ENCODE data around the gene GCK.

GCK gene

GRCh38 chr7:44222074-44222473 is 32.8 kb upstream of the GCK start:
- DNase-seq, result no peak

GRCh38 chr7:44221231-44221791 is 32.1 kb upstream of the GCK start:
- DNase-seq, result no peak

GRCh38 chr7:44220358-44221112 is 31.3 kb upstream of the GCK start:
- DNase-seq, result no peak

- no peak for DNase-seq
Measured at GRCh38 chr7:44220046-44220357, 30.8 kb upstream of the GCK start.

- no peak for DNase-seq
Measured at GRCh38 chr7:44219371-44220045, 30.3 kb upstream of the GCK start.

- DNase-seq, result no peak
Measured at GRCh38 chr7:44218418-44219201, 29.4 kb upstream of the GCK start.

- no peak for DNase-seq
Measured at GRCh38 chr7:44217852-44218402, 28.7 kb upstream of the GCK start.

GRCh38 chr7:44217223-44217714 is 28.0 kb upstream of the GCK start:
- no peak for DNase-seq

- DNase-seq, result no peak
Measured at GRCh38 chr7:44216521-44217222, 27.4 kb upstream of the GCK start.

- no peak for DNase-seq
Measured at GRCh38 chr7:44216019-44216418, 26.8 kb upstream of the GCK start.

GRCh38 chr7:44215531-44215930 is 26.3 kb upstream of the GCK start:
- DNase-seq, result no peak

GRCh38 chr7:44213877-44214388 is 24.7 kb upstream of the GCK start:
- DNase-seq, result no peak

- no peak for DNase-seq
Measured at GRCh38 chr7:44213206-44213876, 24.1 kb upstream of the GCK start.

- DNase-seq, result no peak
Measured at GRCh38 chr7:44212581-44213184, 23.4 kb upstream of the GCK start.

- DNase-seq, result no peak
Measured at GRCh38 chr7:44212018-44212417, 22.8 kb upstream of the GCK start.

- no peak for DNase-seq
Measured at GRCh38 chr7:44211126-44211675, 22.0 kb upstream of the GCK start.

GRCh38 chr7:44210107-44210506 is 20.9 kb upstream of the GCK start:
- no peak for DNase-seq

GRCh38 chr7:44208085-44208484 is 18.8 kb upstream of the GCK start:
- no peak for DNase-seq

GRCh38 chr7:44206008-44206407 is 16.8 kb upstream of the GCK start:
- DNase-seq, result no peak

- no peak for DNase-seq
Measured at GRCh38 chr7:44201813-44202212, 12.6 kb upstream of the GCK start.

All from activated CD4-positive, alpha-beta T cell treated with anti-CD3 and anti-CD28 coated beads for 1 hour (primary cell).